GM18520 (cell line): Measurements from ENCODE around the gene NUCB2.
"Not testable (repeated sequence)": the region's sequence is repeated elsewhere in the genome, so short reads cannot be mapped to it uniquely, and the experiment has no call there.

Experiments used
- ATAC-seq: cut with Tn5 transposase; IDR thresholded peaks from one replicate; pipeline ENCODE4 v1.9.1; 2021; ENCODE audit not compliant: unreplicated experiment

NUCB2 gene

DNA sequence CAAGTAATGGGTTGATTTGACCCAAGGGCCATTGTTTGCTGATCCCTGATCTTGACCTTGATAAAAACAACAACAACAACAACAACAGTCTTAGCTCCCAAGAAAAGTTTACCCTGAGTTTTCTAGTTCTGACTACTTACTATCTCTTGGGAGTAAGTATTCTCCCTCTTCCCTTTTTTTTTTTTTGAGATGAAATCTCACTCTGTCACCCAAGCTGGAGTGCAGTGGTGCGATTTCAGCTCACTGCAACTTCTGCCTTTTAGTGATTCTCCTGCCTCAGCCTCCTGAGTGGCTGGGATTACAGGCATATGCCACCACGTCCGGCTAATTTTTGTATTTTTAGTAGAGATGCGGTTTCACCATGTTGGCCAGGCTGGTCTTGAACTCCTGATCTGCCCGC lies 8.0 kb upstream of the NUCB2 start:
- ATAC-seq = not testable (repeated sequence)

DNA sequence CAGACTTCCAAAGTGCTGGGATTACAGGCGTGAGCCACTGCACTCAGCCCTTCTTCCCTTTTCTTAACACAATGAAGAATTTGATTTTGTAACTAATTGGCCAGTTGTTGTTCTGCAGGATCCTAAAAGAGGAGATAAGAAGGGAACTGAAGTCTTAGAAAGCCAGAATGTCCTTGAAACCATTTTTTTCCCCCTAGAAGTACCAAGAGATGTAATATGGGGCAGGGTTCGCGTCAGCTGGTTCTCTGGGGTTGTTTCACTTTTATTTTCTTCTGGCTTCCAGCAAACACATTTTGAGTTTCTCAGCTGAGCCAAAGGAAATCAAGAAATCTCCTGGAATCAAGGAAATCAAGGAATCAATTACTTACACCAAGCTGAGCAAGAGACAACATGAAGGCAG lies 7.6 kb upstream of the NUCB2 start:
- no peak for ATAC-seq

DNA sequence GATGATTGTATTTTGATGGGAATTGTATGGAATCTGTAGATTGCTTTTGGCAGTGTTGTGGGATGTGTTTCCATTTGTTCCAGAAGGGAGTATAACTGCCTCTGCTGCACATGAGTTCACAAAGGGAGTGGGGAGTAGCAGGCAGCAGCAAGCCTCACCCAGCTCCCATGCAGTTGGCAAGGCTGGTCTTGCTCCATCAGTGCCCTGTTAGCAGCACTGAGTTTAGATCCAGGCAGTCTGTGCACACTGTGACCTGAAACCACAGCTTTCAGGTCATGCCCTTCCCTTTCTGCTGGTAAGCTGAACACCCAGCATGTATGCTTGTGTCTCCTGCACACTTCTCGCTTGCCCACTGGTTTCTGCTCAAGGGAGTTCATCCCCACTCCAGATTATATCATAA lies 3.7 kb upstream of the NUCB2 start:
- no peak for ATAC-seq

- ATAC-seq = no peak
Measured at GRCh38 chr11:17273211-17273610, 3.3 kb upstream of the NUCB2 start.

DNA sequence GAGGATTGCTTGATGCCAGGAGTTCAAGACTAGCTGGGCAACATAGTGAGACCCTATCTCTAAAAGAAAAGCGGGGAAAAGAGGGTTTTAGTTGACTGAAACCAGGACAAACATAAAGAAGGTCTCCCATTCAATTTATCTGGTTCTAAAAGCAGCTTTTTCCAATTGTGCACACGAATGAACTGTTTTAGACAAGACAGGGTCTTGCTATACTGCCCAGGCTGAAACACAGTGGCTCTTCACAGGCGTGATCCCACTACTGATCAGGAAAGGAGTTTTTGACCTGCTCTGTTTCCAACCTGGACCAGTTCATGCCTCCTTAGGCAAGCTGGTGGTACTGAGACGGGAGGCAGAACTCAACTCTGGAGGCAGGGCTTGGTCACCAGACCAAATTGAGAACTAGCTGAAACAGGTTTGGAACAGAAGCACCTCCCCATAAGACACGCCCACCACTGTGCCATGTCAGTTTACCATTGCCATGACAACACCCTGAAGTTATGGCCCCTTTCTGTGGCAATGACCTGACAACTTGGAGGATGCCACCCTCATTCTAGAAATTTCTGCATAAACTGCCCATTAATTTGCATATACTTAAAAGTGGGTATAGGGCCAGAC lies 2.8 kb upstream of the NUCB2 start:
- ATAC-seq = no peak

DNA sequence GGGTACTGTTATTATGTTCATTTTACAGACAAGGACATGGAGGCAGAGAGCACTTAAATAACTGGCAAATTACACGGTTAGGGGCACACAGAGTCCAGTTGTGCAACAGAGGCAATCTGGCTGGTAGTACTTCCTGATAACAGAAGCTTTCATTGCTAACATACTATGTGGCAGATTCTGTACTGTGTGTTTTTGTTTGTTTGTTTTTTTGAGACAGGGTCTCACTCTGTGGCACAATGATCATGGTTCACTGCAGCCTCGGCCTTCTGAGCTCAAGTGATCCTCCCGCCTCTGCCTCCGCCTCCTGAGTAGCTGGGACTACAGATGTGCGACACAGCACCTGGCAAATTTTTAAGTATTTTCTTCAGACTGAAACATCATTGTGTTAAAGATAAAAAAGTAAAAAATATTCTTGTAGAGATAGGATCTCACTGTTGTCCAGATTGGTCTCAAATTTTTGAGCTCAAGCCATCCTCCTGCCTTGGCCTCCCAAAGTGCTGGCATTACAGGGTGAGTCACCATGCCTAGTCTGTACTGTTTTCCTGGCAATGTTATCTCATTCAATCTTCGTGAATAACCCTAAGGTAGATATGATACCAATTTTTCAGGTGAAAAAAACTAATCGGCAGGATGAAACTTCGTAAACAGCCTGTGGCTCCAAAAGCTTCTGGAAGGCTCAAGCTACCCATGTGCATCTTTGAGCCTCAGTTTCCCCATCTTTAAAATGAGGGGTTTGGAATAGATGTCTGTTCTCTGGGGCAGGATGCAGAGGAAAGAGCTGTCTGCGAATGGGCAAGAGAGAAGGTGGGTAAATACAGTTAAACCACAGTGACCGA lies 921 bp upstream of the NUCB2 start:
- no peak for ATAC-seq

DNA sequence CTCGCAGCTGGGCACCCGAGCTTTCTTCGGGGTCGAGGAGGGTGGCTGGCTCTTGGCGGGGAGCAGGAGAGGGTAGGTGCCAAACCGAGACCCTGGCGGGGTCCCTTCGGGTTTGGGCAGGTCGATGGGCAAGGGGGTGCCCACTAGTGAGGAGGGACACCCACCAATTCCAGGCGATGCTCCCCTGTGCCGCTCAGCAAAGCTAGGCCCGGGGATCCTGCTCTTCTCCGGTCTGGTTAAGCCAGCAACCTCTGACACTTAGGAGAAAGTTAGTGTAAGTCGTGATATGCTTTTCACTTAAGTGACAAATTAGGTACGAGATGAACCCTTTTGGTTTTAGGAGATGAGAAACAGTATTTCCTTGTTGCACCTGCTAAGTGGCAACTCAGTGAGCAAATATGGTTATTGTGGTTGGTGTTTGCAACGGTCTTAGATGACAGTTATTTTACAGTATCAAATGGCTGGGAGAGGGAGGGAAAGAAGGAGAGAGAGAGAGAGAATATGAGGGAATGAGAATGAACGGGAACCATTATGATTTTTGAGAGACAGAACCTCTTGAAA lies 565 bp downstream of the NUCB2 start:
- peak; percentile 8 for ATAC-seq

DNA sequence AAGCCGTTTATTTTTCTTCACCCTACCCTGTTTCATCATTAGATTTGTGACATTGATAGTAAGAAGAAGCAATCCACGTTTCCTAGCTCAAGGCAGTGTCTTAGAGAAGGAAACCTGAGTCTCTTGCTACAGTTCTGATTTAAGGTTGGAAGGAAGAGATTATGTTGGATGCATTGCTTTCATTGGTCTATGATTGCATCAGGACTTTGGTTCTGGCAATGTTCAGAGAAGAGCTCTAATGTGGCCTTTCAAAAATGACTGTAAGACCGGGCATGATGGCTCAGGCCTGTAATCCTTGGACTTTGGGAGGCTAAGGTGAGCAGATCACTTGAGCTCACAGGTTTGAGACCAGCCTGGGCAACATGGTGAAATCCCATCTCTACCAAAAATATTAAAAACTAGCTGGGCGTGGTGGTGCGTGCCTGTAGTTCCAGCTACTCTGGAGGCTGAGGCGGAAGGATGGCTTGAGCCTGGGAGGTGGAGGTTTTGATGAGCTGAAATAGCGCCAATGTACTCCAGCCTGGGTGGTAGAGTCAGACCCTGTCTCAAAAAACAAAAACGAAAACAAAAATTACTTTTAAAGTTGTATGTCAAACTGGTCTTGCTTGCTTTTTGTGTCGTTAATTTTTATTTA lies 4.1 kb downstream of the NUCB2 start:
- ATAC-seq = no peak

GRCh38 chr11:17286332-17286731 lies 9.8 kb downstream of the NUCB2 start:
- no peak for ATAC-seq

GRCh38 chr11:17287058-17287457 lies 10.5 kb downstream of the NUCB2 start:
- no peak for ATAC-seq

DNA sequence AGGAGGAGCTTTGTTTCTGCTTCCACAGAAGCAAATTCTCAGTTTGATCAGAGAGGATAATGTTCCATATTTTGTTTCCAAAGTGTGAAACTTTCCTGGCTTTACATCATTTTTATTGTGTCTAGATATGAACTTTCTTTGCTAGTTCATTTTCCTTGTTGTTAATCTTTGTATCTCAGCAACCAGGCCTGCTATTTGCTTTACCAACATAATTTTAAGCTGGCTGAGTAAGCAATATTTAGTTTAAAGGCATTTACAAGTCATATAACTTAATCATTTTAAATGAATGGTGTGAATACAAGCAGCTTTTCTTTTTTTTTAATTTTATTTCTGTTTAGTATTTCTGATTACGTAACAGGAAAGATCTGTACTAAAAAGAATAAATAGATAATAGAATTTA lies 15.2 kb downstream of the NUCB2 start:
- no peak for ATAC-seq

- ATAC-seq = no peak
Measured at GRCh38 chr11:17293311-17293710, 16.8 kb downstream of the NUCB2 start.

GRCh38 chr11:17294033-17294432 lies 17.5 kb downstream of the NUCB2 start:
- ATAC-seq = peak; percentile 48

GRCh38 chr11:17296852-17297559 lies 20.5 kb downstream of the NUCB2 start:
- no peak for ATAC-seq

GRCh38 chr11:17298302-17298701 lies 21.8 kb downstream of the NUCB2 start:
- no peak for ATAC-seq

DNA sequence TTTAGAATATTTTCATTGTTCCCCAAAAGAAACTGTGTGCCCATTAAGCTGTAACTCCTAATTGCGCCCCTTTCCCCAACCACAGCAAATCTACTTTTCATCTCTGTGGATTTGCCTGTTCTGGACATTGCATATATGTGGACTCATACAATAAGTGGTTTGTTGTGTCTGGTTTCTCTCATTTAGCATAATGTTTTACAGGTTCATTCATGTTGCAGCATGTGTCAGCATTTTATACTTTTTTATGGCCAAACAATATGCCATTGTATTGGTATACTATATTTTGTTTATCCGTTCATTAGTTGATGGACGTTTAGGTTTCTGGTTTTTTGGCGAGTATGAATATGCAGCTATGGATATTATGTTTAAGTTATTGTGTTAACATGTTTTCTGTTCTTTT lies 23.8 kb downstream of the NUCB2 start:
- no peak for ATAC-seq

DNA sequence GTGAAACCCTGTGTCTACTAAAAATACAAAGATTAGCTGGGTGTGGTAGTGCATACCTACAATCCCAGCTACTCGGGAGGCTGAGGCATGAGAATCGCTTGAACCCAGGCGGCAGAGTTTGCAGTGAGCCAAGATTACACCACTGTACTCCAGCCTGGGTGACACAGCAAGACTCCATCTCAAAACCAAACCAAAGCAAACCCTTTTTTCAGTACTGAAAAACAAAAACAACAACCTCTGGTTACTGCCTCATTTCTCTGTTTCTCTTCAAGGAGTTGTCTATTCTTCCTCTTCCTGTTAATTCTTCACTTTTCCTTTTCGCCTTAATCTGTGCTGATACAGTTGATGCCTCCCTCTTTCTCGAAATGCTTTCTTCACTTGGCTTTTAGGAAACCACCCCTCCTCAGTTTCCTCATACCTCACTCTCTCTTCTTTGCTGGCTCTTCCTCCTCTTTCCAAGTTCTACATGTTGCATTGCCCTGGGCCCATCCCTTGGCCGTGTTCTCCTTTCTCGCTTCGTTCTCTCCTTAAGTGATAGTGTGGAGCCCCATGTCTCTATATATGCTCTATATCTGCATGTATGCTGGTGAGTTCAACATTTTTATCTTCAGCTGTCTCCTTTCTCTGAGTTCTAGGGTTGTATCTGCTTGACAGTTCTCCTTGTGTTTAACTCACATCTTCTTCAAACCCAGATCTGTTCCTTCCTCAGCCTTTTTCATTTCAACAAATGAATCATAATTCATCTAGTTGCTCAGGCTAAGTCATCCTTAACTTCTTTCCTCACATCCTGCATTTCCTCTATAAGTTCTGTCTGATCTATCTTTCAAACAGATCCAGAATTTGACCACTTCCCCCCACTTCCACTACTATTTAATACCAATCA lies 37.1 kb downstream of the NUCB2 start:
- ATAC-seq = no peak

DNA sequence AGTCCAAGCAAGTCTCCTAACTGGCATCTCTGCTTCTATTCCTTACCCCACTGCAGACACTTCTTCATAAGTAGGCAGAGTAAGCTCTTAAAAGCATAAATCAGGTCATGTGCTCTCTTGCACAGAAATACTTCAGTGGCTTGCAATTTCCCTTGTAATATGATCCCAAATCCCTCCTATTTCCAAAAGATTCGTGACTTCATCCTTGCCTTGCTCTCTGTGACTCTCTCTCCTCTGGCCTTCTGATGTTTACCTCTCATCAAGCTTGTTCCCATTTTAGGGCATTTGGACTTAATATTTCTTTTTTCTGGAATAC lies 37.7 kb downstream of the NUCB2 start:
- no peak for ATAC-seq

DNA sequence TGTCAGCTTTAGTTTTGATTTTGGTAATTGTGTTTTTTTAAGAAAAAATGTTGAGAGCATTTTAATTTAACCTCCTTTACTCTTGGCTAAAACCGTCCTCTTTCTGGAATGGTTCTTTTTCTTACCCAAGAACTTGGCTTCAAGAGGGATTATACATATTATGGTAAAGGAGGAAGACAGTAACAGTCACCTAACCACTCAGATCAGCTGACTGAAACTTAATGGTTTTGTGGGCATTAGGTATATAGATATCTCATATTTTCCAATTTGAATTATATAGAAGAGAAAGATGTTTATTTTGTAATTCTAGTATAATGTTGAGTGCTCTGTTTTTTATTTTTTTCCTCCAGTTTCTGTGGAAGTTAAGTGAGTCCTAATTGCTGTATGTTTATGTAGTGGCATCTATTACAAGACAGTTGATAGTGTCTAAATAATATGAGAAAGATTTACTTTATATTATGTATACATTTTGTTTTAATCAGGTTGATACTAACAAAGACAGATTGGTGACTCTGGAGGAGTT lies 38.4 kb downstream of the NUCB2 start:
- no peak for ATAC-seq

DNA sequence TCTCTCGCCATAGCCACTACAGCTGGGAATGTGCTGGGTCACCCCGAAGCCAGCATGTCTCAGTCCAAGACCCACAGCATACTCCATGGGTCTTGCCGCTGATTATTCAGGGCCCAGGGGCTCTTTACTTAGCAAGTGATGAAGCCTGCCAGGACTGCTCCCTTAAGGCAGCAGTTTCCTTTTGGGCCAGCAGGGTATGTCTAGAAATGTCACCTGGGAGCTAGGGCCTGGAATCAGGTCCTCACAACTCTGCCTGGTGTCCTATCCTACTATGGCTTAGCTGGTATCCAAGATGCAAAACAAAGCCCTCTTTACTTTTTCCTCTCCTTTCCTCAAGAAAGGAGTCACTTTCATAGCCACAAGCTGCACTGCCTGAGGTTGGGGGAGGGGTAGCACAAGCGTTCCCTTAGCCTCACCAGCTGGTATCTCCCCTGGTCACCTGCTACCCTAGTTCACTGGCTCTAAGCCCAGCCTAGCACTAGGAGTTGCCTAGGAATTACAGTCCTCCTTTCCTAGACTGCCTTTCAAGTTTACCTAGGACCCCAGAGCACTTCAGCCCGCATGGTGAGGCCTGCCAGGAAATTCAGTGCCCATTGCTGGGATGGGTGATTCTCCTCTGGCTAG lies 52.4 kb downstream of the NUCB2 start:
- ATAC-seq = no peak
